Measurements from ENCODE around the gene ZMYND11. TPM values are rescaled to one million over a fixed set of nuclear protein-coding genes. Genes with fewer than 3 reads are reported as not detected.

ZMYND11 gene
- polyA plus RNA-seq, 1 of the 3 experiments (the other 2 are of a cell fraction) = 33.1 TPM

GRCh38 chr10:288316-289200 lies 153.3 kb downstream of the ZMYND11 start:
- H3K4me1 ChIP-seq (ENCODE audit: control insufficient read depth in 1 of 2, insufficient read depth in 2 of 2, low read depth in 1 of 2, low read length in 1 of 2) = peaks cover 0 to 12% of the 10 kb centered on the region in 2 experiments; a peak in 1 of 4 replicates
- TF ChIP-seq PBX3 (IDR thresholded peaks at IDR 0.05) (no peak), CHD2 (IDR thresholded peaks at IDR 0.05; ENCODE audit: low read length, partially characterized antibody) (no peak), NRF1 (IDR thresholded peaks at IDR 0.05; ENCODE audit: low read depth, low read length) (no peak), IRF3 (IDR thresholded peaks at IDR 0.05; ENCODE audit: low read depth, low read length) (no peak), CTCF (IDR thresholded peaks at IDR 0.05) (no peak)
- peaks cover 15 to 46% of the 10 kb centered on the region in 2 experiments for H3K36me3 ChIP-seq (replicated peaks in 1 of 2; ENCODE audit: control insufficient read depth in 1 of 2, insufficient read depth in 2 of 2, low read length in 1 of 2)
- no peaks in the 10 kb centered on the region for H3K9me3 ChIP-seq
- no peak for DNase-seq
- no peak overlapping the region for H3K4me2 ChIP-seq
- H3K27ac ChIP-seq (ENCODE audit: low read depth in 2 of 2, low read length in 1 of 2) = no peak overlapping the region
- POLR2A ChIA-PET = no interaction called here
- no peaks in the 10 kb centered on the region for H3K9me2 ChIP-seq
- H4K20me1 ChIP-seq (ENCODE audit: insufficient read depth) = no peaks in the 10 kb centered on the region
- no peaks in the 10 kb centered on the region for H3K27me3 ChIP-seq (ENCODE audit: insufficient read depth)
- H3F3A ChIP-seq (replicated peaks; ENCODE audit: insufficient read depth) = peaks cover 8% of the 10 kb centered on the region
- CTCF ChIA-PET = interaction anchor here (0.7 to 1.6 kb wide), 3 partner anchors 21 to 504 kb away, joined by 3 read pairs; no protein-coding TSS in a partner anchor
- no peak overlapping the region for H3K4me3 ChIP-seq (ENCODE audit: low read depth in 2 of 2, low read length in 1 of 2)
- H3K79me2 ChIP-seq (ENCODE audit: insufficient read depth) = no peaks in the 10 kb centered on the region
- 95% methylated on average over 26 of the region's 27 CpGs for WGBS (ENCODE audit: low lambda C conversion rate)
- H2AFZ ChIP-seq (ENCODE audit: low read depth) = no peak overlapping the region
- no peak overlapping the region for H3K9ac ChIP-seq

GRCh38 chr10:289581-289980 lies 154.3 kb downstream of the ZMYND11 start:
- no peaks in the 10 kb centered on the region for H3K27me3 ChIP-seq (ENCODE audit: insufficient read depth)
- WGBS (ENCODE audit: low lambda C conversion rate) = 96% methylated on average over 6 of the region's 9 CpGs
- CTCF ChIA-PET = no interaction called here
- H3K27ac ChIP-seq (ENCODE audit: low read depth in 2 of 2, low read length in 1 of 2) = no peak overlapping the region
- H3K4me3 ChIP-seq (ENCODE audit: low read depth in 2 of 2, low read length in 1 of 2) = no peak overlapping the region
- no peaks in the 10 kb centered on the region for H3K9me2 ChIP-seq
- H3K36me3 ChIP-seq (replicated peaks in 1 of 2; ENCODE audit: control insufficient read depth in 1 of 2, insufficient read depth in 2 of 2, low read length in 1 of 2) = peaks cover 13 to 38% of the 10 kb centered on the region in 2 experiments
- DNase-seq = no peak
- POLR2A ChIA-PET = no interaction called here
- peaks cover 8% of the 10 kb centered on the region for H3F3A ChIP-seq (replicated peaks; ENCODE audit: insufficient read depth)
- H2AFZ ChIP-seq (ENCODE audit: low read depth) = no peak overlapping the region
- H3K79me2 ChIP-seq (ENCODE audit: insufficient read depth) = no peaks in the 10 kb centered on the region
- H3K4me2 ChIP-seq = no peak overlapping the region
- TF ChIP-seq NFIC (IDR thresholded peaks at IDR 0.05; ENCODE audit: borderline replicate concordance) = no peak
- no peak for TF ChIP-seq GABPA (IDR thresholded peaks at IDR 0.05; ENCODE audit: low read depth)
- TF ChIP-seq RFX5 (IDR thresholded peaks at IDR 0.05; ENCODE audit: low read length) = no peak
- TF ChIP-seq YY1 (IDR thresholded peaks at IDR 0.05; ENCODE audit: low read depth) = no peak
- no peak for TF ChIP-seq USF2 (IDR thresholded peaks at IDR 0.05; ENCODE audit: borderline replicate concordance, low read depth, low read length)
- no peak for TF ChIP-seq GATA2 (CRISPR knock-in tag; IDR thresholded peaks at IDR 0.05)
- TF ChIP-seq RCOR1 (IDR thresholded peaks at IDR 0.05; ENCODE audit: low read length) = no peak
- peaks cover 0 to 12% of the 10 kb centered on the region in 2 experiments; a peak in 1 of 4 replicates for H3K4me1 ChIP-seq (ENCODE audit: control insufficient read depth in 1 of 2, insufficient read depth in 2 of 2, low read depth in 1 of 2, low read length in 1 of 2)
- no peaks in the 10 kb centered on the region for H4K20me1 ChIP-seq (ENCODE audit: insufficient read depth)
- no peak overlapping the region for H3K9ac ChIP-seq
- no peaks in the 10 kb centered on the region for H3K9me3 ChIP-seq

All from SK-N-SH (cell line).